Measurements from ENCODE around the gene ZIC4.

ZIC4 gene

DNA sequence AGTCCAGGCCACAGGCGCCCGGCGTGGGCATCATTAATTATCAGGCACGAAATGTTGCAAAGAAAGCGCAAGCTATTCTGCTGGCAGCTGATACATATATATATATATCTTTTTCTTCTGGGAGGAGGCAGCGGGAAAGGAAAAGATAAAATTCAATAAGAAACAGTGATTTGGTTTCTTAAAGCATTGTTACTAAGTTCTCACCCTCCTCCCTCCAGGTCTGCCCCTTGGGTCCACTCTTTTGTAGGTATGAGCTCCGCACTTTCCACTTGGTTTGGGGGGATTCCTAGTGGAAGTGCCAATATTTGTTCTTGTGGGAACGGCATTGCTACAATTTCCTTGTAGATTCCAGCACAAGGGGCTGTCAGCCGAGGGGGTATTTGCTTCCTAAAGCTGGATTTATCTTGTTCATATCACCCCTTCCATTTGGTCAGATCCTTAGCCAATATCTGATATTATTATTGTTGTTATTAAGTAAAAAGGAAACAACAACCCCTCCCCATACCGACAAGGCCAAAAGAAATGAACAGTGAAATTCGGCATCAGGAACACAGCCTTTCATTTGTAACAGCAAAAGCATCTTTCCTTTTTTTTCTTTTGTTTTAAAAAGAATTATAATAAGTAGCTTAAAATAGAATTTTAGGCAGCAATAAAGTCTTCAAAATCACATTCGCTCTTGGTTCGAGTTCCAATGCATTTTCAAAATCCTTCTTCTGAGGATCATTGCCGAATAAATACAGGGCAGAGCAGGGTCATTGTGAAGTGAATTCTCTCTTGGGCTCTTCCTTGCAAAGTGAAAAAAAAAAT lies 18.4 kb upstream of the ZIC4 start:
- Histone ChIP-seq H3K27me3 (ENCODE audit: control insufficient read depth in 5 of 5, insufficient read depth in 4 of 5, low read length in 5 of 5) (peaks cover 44 to 58% (median 48%) of the 10 kb centered on the region in 5 donors), H3K4me1 (ENCODE audit: control insufficient read depth in 5 of 5, insufficient read depth in 5 of 5, low read length in 5 of 5) (peaks cover 0 to 20% (median 10%) of the 10 kb centered on the region in 5 donors), H3K4me3 (ENCODE audit: low read depth in 1 of 5, low read length in 5 of 5) (no peak overlapping the region), H3K27ac (ENCODE audit: low read depth, low read length) (no peak overlapping the region), H3K36me3 (ENCODE audit: control insufficient read depth in 5 of 5, insufficient read depth in 5 of 5, low read length in 5 of 5) (no peaks in the 10 kb centered on the region), H3K9me3 (ENCODE audit: control insufficient read depth in 5 of 5, low read length in 5 of 5) (no peaks in the 10 kb centered on the region), H3K9ac (ENCODE audit: low read length in 5 of 5) (no peak overlapping the region)

DNA sequence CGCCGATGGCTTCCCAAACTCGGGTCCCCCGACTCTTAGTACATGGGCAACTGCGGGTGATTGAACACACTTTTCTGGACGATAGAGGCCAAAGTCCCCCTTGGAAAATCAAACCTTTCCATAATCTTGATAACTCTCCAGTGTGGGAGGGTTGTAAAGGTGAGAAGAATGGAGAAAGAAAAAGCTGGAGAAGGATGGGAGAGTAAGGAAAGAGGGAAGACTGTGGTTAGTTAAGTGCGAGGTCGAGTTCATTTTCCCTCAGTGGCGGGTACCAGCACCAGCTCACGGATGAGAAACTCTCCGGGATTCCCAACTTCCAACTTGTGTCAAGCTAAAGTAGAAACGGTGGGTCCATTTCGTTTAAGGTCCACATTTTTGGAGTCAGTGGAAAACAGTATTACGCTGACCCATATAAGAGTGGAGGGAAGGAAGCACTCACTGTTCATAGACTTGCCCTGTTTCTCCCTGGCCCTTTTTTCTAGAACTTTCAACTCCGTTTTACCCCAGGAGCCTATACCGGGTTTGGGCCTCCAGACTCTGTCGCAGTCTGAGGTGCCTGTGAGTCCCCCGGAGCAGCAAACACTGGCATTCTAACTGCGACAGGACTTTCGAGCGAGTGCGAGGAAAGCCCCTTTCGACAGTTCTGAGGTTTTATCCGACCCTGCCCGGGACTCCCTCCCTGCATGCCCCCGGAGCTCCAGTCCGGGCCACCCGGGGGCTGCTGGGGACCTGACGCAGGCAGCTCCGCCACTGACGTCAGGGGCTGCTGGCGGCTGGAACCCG lies 17.6 kb upstream of the ZIC4 start:
- Histone ChIP-seq H3K36me3 (ENCODE audit: control insufficient read depth in 5 of 5, insufficient read depth in 5 of 5, low read length in 5 of 5) (no peaks in the 10 kb centered on the region), H3K27me3 (ENCODE audit: control insufficient read depth in 5 of 5, insufficient read depth in 4 of 5, low read length in 5 of 5) (peaks cover 51 to 66% (median 56%) of the 10 kb centered on the region in 5 donors), H3K27ac (ENCODE audit: low read depth, low read length) (no peak overlapping the region), H3K9me3 (ENCODE audit: control insufficient read depth in 5 of 5, low read length in 5 of 5) (no peaks in the 10 kb centered on the region), H3K4me3 (ENCODE audit: low read depth in 1 of 5, low read length in 5 of 5) (no peak overlapping the region), H3K9ac (ENCODE audit: low read length in 5 of 5) (no peak overlapping the region), H3K4me1 (ENCODE audit: control insufficient read depth in 5 of 5, insufficient read depth in 5 of 5, low read length in 5 of 5) (peaks cover 0 to 28% (median 18%) of the 10 kb centered on the region in 5 donors)

DNA sequence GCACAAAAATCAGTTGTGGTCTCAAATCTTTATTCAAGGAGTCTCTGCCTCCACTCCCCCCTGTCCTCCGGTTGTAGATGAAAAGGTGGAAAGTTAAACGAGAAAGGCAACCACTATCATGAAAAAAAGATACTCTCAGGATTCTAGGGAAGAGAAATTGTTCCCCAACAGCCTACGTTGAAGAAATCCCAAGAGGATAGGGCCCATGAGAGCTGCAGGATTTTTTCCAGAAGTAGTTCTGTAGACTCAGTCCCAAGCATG lies 17.1 kb upstream of the ZIC4 start:
- Histone ChIP-seq H3K9me3 (ENCODE audit: control insufficient read depth in 5 of 5, low read length in 5 of 5) (peaks cover 0 to 1% (median 0%) of the 10 kb centered on the region in 5 donors), H3K4me1 (ENCODE audit: control insufficient read depth in 5 of 5, insufficient read depth in 5 of 5, low read length in 5 of 5) (peaks cover 0 to 32% (median 20%) of the 10 kb centered on the region in 5 donors), H3K27me3 (ENCODE audit: control insufficient read depth in 5 of 5, insufficient read depth in 4 of 5, low read length in 5 of 5) (peaks cover 56 to 70% (median 59%) of the 10 kb centered on the region in 5 donors), H3K4me3 (ENCODE audit: low read depth in 1 of 5, low read length in 5 of 5) (no peak overlapping the region), H3K36me3 (ENCODE audit: control insufficient read depth in 5 of 5, insufficient read depth in 5 of 5, low read length in 5 of 5) (no peaks in the 10 kb centered on the region), H3K27ac (ENCODE audit: low read depth, low read length) (no peak overlapping the region), H3K9ac (ENCODE audit: low read length in 5 of 5) (no peak overlapping the region)

DNA sequence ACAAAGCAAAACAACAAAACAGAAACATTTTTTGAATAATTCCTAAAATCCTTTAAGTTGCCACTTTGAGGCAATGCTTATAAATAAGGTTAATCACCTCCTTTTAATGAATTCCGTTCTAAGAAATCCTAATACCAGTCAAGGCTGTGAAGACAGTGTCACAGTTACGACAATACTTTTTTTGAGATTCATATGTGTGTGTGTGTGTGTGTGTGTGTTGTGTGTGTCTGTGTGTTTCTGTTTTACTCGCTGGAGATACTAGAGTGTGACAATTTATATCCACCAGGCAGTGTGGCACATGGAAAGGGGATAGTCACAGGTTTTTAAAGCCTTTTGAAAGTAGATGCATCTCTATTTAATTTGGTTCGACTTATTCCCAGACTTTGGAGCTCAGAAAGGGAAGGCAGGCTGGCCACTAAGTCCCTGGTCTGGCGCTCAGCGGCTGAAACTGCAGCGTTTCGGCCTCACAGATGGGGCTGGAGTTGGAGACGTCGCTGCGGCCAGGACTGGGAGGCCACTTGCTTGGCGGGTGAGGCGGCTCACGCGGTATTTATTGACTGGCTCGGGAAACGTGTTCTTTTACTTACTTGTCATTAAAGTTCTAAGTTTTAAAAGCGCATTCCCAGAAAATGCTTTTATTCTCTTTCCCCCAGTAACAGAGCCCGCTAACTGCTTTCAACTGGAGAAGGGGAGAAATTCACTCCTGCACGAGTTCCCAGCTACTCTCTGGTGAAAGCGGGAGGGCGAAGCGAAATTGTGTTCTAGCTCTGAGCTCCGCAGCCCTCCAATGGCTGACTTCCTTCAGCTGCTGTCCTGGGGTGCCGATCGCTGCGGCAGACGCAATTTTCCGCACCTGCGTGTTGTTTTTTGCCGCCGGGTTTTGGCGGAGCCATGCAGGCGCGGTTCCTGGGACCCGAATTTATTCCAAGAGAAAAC lies 16.5 kb upstream of the ZIC4 start:
- H3K4me1 ChIP-seq (ENCODE audit: control insufficient read depth in 5 of 5, insufficient read depth in 5 of 5, low read length in 5 of 5): peaks cover 0 to 32% (median 20%) of the 10 kb centered on the region in 5 donors
- H3K36me3 ChIP-seq (ENCODE audit: control insufficient read depth in 5 of 5, insufficient read depth in 5 of 5, low read length in 5 of 5): no peaks in the 10 kb centered on the region
- no peak overlapping the region for H3K27ac ChIP-seq (ENCODE audit: low read depth, low read length)
- peaks cover 57 to 74% (median 60%) of the 10 kb centered on the region in 5 donors for H3K27me3 ChIP-seq (ENCODE audit: control insufficient read depth in 5 of 5, insufficient read depth in 4 of 5, low read length in 5 of 5)
- no peak overlapping the region for H3K9ac ChIP-seq (ENCODE audit: low read length in 5 of 5)
- no peak overlapping the region for H3K4me3 ChIP-seq (ENCODE audit: low read depth in 1 of 5, low read length in 5 of 5)
- H3K9me3 ChIP-seq (ENCODE audit: control insufficient read depth in 5 of 5, low read length in 5 of 5): peaks cover 0 to 2% (median 0%) of the 10 kb centered on the region in 5 donors

DNA sequence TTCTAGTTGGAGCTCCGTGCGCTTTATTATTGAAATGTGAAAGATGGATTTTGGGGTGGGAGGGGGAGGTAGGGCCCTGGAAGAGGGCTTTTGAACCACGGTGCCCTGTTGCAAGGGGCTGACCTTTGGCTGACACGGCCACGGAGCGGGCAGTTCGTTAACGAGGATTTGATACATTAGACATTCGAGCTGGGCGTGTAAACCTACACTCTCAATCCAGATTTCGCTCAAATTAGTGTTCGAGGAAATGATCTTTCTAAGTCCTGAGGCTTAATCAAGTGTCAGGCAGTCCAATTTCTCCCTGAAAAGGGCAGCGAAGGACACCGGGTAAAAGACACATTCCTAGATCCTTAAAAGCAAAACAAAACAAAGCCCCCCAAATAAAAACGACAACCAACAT lies 15.9 kb upstream of the ZIC4 start:
- Histone ChIP-seq H3K36me3 (ENCODE audit: control insufficient read depth in 5 of 5, insufficient read depth in 5 of 5, low read length in 5 of 5) (no peaks in the 10 kb centered on the region), H3K27me3 (ENCODE audit: control insufficient read depth in 5 of 5, insufficient read depth in 4 of 5, low read length in 5 of 5) (peaks cover 60 to 72% (median 63%) of the 10 kb centered on the region in 5 donors), H3K4me3 (ENCODE audit: low read depth in 1 of 5, low read length in 5 of 5) (no peak overlapping the region), H3K27ac (ENCODE audit: low read depth, low read length) (no peak overlapping the region), H3K9me3 (ENCODE audit: control insufficient read depth in 5 of 5, low read length in 5 of 5) (peaks cover 0 to 2% (median 0%) of the 10 kb centered on the region in 5 donors), H3K4me1 (ENCODE audit: control insufficient read depth in 5 of 5, insufficient read depth in 5 of 5, low read length in 5 of 5) (peaks cover 0 to 32% (median 20%) of the 10 kb centered on the region in 5 donors), H3K9ac (ENCODE audit: low read length in 5 of 5) (no peak overlapping the region)

DNA sequence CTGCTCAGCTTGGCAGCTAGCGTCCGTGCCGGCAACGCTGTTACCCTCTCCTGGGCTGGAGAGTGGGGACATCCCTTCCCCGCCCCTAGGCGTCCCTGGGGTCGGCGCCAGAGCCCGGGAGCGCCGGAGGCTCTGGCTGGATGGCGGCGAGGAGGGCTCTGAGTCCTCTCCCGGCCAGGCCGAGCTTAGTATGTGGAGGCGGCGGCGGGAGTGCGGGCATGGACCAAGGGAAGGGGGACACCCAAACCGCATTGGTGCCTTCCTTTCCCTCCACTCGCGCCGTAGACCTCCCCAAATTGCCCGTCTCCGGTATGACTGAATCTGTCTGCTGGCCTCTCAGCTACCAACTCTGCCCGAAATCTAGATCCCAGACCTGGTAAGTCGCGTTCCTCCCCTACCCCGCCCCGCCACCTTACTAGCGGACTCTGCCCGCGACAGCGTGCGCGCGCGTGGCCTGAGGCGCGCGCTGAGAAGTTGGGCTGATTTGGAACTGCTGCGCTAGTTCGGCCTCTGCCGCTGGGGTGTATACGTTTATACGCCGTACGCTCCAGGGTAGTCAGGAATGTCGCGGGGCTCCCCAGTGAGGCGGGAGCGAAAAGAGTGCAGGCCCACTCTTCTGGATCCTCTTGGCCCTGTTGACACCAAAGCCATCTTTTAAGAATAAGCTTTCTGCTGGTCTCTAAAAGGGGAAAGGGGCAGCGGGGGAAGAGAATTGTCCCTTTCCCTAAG lies 15.0 kb upstream of the ZIC4 start:
- H3K36me3 ChIP-seq (ENCODE audit: control insufficient read depth in 5 of 5, insufficient read depth in 5 of 5, low read length in 5 of 5): no peaks in the 10 kb centered on the region
- peaks cover 0 to 2% (median 0%) of the 10 kb centered on the region in 5 donors for H3K9me3 ChIP-seq (ENCODE audit: control insufficient read depth in 5 of 5, low read length in 5 of 5)
- H3K9ac ChIP-seq (ENCODE audit: low read length in 5 of 5): no peak overlapping the region
- no peak overlapping the region for H3K27ac ChIP-seq (ENCODE audit: low read depth, low read length)
- peak overlapping the region in 1 of 5 donors; percentile 41 for H3K4me3 ChIP-seq (ENCODE audit: low read depth in 1 of 5, low read length in 5 of 5)
- H3K4me1 ChIP-seq (ENCODE audit: control insufficient read depth in 5 of 5, insufficient read depth in 5 of 5, low read length in 5 of 5): peaks cover 0 to 32% (median 20%) of the 10 kb centered on the region in 5 donors
- peaks cover 60 to 72% (median 63%) of the 10 kb centered on the region in 5 donors for H3K27me3 ChIP-seq (ENCODE audit: control insufficient read depth in 5 of 5, insufficient read depth in 4 of 5, low read length in 5 of 5)

DNA sequence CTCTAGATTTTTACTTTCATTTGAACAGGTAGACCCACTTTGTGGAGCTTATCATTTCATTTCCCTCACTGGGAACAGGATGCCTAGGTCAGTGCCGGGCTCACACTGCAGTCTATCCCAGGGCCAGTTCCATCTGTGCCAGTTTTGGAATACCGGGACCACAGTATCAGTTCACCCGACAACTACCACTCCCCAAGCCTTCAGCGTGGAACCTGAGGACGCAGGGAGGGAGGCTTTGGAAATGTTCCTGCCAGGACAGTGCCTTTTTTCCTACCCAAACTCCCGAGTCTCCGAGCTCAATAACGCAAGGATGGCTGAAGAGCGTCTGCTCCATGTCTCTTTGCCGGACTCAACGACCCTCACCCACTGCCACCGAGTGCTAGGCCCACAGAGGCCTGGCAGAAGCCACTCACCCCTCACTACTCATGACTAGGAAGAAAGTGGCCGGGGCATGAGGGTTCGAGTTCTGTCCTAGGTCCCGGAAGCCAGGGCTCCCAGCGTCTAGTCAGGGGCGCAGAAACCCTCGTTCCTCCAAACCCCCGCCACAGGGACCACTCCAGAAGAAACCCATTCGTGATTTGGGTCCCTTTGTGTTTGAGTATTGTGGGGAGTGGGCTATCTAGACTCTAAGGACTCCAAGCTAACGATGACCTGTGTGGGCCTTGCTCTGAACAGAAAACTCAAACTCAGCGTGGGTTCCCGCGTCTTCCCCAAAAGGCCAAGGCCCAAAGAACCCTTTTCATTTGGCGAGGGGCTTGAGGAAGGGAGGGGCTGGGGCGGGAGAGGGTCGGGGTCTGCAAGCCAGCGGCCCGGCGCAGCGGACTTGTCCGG lies 14.2 kb upstream of the ZIC4 start:
- Histone ChIP-seq H3K4me3 (ENCODE audit: low read depth in 1 of 5, low read length in 5 of 5) (no peak overlapping the region), H3K27ac (ENCODE audit: low read depth, low read length) (no peak overlapping the region), H3K9me3 (ENCODE audit: control insufficient read depth in 5 of 5, low read length in 5 of 5) (peaks cover 0 to 2% (median 0%) of the 10 kb centered on the region in 5 donors), H3K4me1 (ENCODE audit: control insufficient read depth in 5 of 5, insufficient read depth in 5 of 5, low read length in 5 of 5) (peaks cover 0 to 32% (median 20%) of the 10 kb centered on the region in 5 donors), H3K36me3 (ENCODE audit: control insufficient read depth in 5 of 5, insufficient read depth in 5 of 5, low read length in 5 of 5) (no peaks in the 10 kb centered on the region), H3K9ac (ENCODE audit: low read length in 5 of 5) (no peak overlapping the region), H3K27me3 (ENCODE audit: control insufficient read depth in 5 of 5, insufficient read depth in 4 of 5, low read length in 5 of 5) (peaks cover 60 to 75% (median 67%) of the 10 kb centered on the region in 5 donors)

DNA sequence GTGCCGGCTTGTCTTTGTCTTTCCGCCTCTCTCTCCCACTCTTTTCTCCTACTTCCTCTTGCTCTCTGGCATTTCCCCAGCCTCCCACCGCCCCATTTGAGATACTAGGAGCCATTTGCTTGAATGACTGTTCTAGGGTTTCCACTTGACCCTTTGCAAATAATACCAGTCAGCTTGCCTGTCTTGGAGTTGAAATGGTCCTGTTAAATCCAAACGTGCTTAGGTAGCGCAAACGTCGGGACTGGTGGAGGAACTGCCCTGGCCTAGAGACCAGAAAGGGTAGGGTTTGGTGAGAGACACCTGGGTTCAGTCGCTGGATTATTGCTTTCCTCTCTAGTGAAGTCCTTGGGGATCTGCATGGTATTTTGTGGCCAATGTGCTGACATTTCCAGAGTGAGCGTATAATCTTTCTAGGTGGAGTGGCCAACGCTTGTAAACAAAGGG lies 13.5 kb upstream of the ZIC4 start:
- H3K4me1 ChIP-seq (ENCODE audit: control insufficient read depth in 5 of 5, insufficient read depth in 5 of 5, low read length in 5 of 5): peaks cover 0 to 32% (median 20%) of the 10 kb centered on the region in 5 donors
- no peak overlapping the region for H3K9ac ChIP-seq (ENCODE audit: low read length in 5 of 5)
- H3K27ac ChIP-seq (ENCODE audit: low read depth, low read length): no peak overlapping the region
- peak overlapping the region in 1 of 5 donors; percentile 48 for H3K4me3 ChIP-seq (ENCODE audit: low read depth in 1 of 5, low read length in 5 of 5)
- peaks cover 62 to 80% (median 72%) of the 10 kb centered on the region in 5 donors for H3K27me3 ChIP-seq (ENCODE audit: control insufficient read depth in 5 of 5, insufficient read depth in 4 of 5, low read length in 5 of 5)
- H3K36me3 ChIP-seq (ENCODE audit: control insufficient read depth in 5 of 5, insufficient read depth in 5 of 5, low read length in 5 of 5): no peaks in the 10 kb centered on the region
- H3K9me3 ChIP-seq (ENCODE audit: control insufficient read depth in 5 of 5, low read length in 5 of 5): peaks cover 0 to 3% (median 0%) of the 10 kb centered on the region in 5 donors
